K562 (cell line): ENCODE results near the gene CYP17A1. TPM values are rescaled to one million over a fixed set of nuclear protein-coding genes. Genes with fewer than 3 reads are reported as not detected.
A peak's percentile ranks its signal among the peaks of the same experiment; 100 is the strongest.

Experiments
- HMGN3 ChIP-seq: IDR thresholded peaks from 2 replicates; pipeline ENCODE4 v1.6.1; 2011; ENCODE audit warnings: borderline replicate concordance, low read depth, mild to moderate bottlenecking, mixed read lengths, low read length; ENCODE audit not compliant: insufficient read length; ENCODE audit errors: extremely low read depth
- HMGXB4 ChIP-seq: sonication (generic); formaldehyde crosslinking; IDR thresholded peaks from 2 replicates; pipeline ENCODE4 v1.8.1; 2023; ENCODE audit warnings: mild to moderate bottlenecking, missing genetic modification reagents
- IRF2 ChIP-seq: sonication (generic); formaldehyde crosslinking; IDR thresholded peaks from 2 replicates; pipeline ENCODE4 v1.8.1; 2022; ENCODE audit warnings: mild to moderate bottlenecking, missing genetic modification reagents
- MTA3 ChIP-seq: fragments of 450-650 bp; formaldehyde crosslinking; IDR thresholded peaks from 2 replicates; pipeline ENCODE4 v1.6.1; 2017; ENCODE audit warnings: mild to moderate bottlenecking, borderline replicate concordance
- NFIC ChIP-seq: fragments of 450-650 bp; IDR thresholded peaks from 2 replicates; pipeline ENCODE4 v1.6.1; 2017; ENCODE audit warnings: mild to moderate bottlenecking, inconsistent platforms
- RBM15 ChIP-seq: fragments of 200-400 bp; formaldehyde crosslinking; IDR thresholded peaks from 2 replicates; pipeline ENCODE4 v1.6.1; 2018; ENCODE audit warnings: mild to moderate bottlenecking, low read length, moderate library complexity; ENCODE audit not compliant: insufficient read depth
- SMC3 ChIP-seq: conservative IDR thresholded peaks from 2 replicates; pipeline ENCODE4 v1.6.1; 2011; ENCODE audit warnings: low read depth, low read length, improper control_type of control experiment; ENCODE audit not compliant: insufficient read depth
- ZNF140 ChIP-seq: fragments of 250-450 bp; sonication (Bioruptor Pico); IDR thresholded peaks from 2 replicates; pipeline ENCODE4 v1.8.0; 2021; ENCODE audit warnings: moderate library complexity, mild to moderate bottlenecking, inconsistent platforms
- polyA plus RNA-seq, 8 experiments: library from polyadenylated mRNA; depleted of rRNA in 4 of 8; stranded (reverse) in 5 of 8; unstranded in 3 of 8; fragments of >200 nt; fragmentation: Nextera tagmentation in 2 of 8; fragmentation: Illumina TruSeq in 1 of 8; extraction: Ambion mirVana in 2 of 8; extraction: Trizol in 1 of 8; gene quantifications; 2 replicates each; pipeline versions ENCODE4 v1.2.1 to v1.2.3, GENCODE V29; 2011 to 2014; ENCODE audit warnings: inconsistent platforms in 1 of 8, missing spikeins in 1 of 8
- total RNA-seq, 7 experiments: library from RNA; depleted of rRNA in 6 of 7; stranded (reverse); fragments of >200 nt in 6 of 7; fragmentation: Illumina TruSeq in 2 of 7; extraction: Trizol in 2 of 7; gene quantifications; 2 replicates each; pipeline versions ENCODE4 v1.2.1 to v1.2.3, GENCODE V29; 2011 to 2021; ENCODE audit warnings: low replicate concordance in 1 of 7
- TF ChIP-seq, protein P1 (sequence below): sonication (generic); IDR thresholded peaks from 2 replicates; pipeline ENCODE4 v1.6.1; 2016
- TF ChIP-seq, protein P2 (sequence below): fragments of 450-650 bp; IDR thresholded peaks from 2 replicates; pipeline ENCODE4 v1.6.1; 2016; ENCODE audit warnings: mild to moderate bottlenecking, moderate library complexity

Gene CYP17A1
- total and polyA plus RNA-seq, 9 of the 15 experiments (the other 6 are each of a cell fraction or from before 2014, with no cell fraction given), result 2.3 TPM; not detected in 8

GRCh38 chr10:102814873-102815661 lies 22.1 kb downstream of the CYP17A1 start (continued):
- no peak for TF ChIP-seq HMGXB4 (CRISPR knock-in tag)
- no peak for TF ChIP-seq MTA3
- TF ChIP-seq HMGN3, result no peak
- peak; percentile 73 for TF ChIP-seq NFIC
- TF ChIP-seq ZNF140 (CRISPR knock-in tag), result no peak
- TF ChIP-seq SMC3, result no peak
- TF ChIP-seq, protein P1, sequence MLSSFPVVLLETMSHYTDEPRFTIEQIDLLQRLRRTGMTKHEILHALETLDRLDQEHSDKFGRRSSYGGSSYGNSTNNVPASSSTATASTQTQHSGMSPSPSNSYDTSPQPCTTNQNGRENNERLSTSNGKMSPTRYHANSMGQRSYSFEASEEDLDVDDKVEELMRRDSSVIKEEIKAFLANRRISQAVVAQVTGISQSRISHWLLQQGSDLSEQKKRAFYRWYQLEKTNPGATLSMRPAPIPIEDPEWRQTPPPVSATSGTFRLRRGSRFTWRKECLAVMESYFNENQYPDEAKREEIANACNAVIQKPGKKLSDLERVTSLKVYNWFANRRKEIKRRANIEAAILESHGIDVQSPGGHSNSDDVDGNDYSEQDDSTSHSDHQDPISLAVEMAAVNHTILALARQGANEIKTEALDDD, result no peak
- TF ChIP-seq, protein P2, sequence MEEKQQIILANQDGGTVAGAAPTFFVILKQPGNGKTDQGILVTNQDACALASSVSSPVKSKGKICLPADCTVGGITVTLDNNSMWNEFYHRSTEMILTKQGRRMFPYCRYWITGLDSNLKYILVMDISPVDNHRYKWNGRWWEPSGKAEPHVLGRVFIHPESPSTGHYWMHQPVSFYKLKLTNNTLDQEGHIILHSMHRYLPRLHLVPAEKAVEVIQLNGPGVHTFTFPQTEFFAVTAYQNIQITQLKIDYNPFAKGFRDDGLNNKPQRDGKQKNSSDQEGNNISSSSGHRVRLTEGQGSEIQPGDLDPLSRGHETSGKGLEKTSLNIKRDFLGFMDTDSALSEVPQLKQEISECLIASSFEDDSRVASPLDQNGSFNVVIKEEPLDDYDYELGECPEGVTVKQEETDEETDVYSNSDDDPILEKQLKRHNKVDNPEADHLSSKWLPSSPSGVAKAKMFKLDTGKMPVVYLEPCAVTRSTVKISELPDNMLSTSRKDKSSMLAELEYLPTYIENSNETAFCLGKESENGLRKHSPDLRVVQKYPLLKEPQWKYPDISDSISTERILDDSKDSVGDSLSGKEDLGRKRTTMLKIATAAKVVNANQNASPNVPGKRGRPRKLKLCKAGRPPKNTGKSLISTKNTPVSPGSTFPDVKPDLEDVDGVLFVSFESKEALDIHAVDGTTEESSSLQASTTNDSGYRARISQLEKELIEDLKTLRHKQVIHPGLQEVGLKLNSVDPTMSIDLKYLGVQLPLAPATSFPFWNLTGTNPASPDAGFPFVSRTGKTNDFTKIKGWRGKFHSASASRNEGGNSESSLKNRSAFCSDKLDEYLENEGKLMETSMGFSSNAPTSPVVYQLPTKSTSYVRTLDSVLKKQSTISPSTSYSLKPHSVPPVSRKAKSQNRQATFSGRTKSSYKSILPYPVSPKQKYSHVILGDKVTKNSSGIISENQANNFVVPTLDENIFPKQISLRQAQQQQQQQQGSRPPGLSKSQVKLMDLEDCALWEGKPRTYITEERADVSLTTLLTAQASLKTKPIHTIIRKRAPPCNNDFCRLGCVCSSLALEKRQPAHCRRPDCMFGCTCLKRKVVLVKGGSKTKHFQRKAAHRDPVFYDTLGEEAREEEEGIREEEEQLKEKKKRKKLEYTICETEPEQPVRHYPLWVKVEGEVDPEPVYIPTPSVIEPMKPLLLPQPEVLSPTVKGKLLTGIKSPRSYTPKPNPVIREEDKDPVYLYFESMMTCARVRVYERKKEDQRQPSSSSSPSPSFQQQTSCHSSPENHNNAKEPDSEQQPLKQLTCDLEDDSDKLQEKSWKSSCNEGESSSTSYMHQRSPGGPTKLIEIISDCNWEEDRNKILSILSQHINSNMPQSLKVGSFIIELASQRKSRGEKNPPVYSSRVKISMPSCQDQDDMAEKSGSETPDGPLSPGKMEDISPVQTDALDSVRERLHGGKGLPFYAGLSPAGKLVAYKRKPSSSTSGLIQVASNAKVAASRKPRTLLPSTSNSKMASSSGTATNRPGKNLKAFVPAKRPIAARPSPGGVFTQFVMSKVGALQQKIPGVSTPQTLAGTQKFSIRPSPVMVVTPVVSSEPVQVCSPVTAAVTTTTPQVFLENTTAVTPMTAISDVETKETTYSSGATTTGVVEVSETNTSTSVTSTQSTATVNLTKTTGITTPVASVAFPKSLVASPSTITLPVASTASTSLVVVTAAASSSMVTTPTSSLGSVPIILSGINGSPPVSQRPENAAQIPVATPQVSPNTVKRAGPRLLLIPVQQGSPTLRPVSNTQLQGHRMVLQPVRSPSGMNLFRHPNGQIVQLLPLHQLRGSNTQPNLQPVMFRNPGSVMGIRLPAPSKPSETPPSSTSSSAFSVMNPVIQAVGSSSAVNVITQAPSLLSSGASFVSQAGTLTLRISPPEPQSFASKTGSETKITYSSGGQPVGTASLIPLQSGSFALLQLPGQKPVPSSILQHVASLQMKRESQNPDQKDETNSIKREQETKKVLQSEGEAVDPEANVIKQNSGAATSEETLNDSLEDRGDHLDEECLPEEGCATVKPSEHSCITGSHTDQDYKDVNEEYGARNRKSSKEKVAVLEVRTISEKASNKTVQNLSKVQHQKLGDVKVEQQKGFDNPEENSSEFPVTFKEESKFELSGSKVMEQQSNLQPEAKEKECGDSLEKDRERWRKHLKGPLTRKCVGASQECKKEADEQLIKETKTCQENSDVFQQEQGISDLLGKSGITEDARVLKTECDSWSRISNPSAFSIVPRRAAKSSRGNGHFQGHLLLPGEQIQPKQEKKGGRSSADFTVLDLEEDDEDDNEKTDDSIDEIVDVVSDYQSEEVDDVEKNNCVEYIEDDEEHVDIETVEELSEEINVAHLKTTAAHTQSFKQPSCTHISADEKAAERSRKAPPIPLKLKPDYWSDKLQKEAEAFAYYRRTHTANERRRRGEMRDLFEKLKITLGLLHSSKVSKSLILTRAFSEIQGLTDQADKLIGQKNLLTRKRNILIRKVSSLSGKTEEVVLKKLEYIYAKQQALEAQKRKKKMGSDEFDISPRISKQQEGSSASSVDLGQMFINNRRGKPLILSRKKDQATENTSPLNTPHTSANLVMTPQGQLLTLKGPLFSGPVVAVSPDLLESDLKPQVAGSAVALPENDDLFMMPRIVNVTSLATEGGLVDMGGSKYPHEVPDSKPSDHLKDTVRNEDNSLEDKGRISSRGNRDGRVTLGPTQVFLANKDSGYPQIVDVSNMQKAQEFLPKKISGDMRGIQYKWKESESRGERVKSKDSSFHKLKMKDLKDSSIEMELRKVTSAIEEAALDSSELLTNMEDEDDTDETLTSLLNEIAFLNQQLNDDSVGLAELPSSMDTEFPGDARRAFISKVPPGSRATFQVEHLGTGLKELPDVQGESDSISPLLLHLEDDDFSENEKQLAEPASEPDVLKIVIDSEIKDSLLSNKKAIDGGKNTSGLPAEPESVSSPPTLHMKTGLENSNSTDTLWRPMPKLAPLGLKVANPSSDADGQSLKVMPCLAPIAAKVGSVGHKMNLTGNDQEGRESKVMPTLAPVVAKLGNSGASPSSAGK, result peak; percentile 23
- TF ChIP-seq IRF2 (CRISPR knock-in tag), result no peak
- TF ChIP-seq RBM15, result no peak
